OCI-LY7 (cell line): ENCODE data around the gene FLT3.

Experiments used
- EZH2phosphoT487 ChIP-seq: fragments of 200-600 bp; sonication (generic); IDR thresholded peaks from 2 replicates; pipeline ENCODE4 v1.6.1; 2018; ENCODE audit warnings: low read depth, borderline replicate concordance, mild to moderate bottlenecking, mixed run types, antibody characterized with exemption, low read length, moderate library complexity, mixed read lengths
- TF ChIP-seq, protein P1 (sequence below): fragments of 200-600 bp; sonication (generic); conservative IDR thresholded peaks from 2 replicates; pipeline ENCODE4 v1.5.1; 2014; ENCODE audit warnings: mild to moderate bottlenecking, antibody characterized with exemption, low read length, moderate library complexity, mixed read lengths

DNA sequence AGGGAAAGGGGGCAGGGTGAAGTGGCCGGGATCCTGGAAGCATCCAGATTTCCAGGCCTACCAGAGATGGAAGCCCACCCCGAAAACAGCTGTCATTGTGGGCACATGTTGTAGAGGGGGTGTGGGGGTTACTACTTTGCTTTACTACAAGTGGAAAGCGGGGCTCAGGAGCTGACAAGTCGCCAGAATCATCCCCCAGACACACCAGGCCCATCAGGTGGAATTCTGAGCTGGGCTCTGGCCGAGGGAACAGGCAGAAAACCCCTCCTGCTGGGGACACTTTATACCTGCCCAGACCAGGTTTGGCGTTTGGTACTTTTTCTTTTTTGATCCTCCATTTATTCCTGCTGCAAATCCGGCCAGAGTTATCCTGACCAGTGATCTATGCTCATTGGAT, 135.0 kb downstream of the FLT3 start:
- TF ChIP-seq, protein P1, sequence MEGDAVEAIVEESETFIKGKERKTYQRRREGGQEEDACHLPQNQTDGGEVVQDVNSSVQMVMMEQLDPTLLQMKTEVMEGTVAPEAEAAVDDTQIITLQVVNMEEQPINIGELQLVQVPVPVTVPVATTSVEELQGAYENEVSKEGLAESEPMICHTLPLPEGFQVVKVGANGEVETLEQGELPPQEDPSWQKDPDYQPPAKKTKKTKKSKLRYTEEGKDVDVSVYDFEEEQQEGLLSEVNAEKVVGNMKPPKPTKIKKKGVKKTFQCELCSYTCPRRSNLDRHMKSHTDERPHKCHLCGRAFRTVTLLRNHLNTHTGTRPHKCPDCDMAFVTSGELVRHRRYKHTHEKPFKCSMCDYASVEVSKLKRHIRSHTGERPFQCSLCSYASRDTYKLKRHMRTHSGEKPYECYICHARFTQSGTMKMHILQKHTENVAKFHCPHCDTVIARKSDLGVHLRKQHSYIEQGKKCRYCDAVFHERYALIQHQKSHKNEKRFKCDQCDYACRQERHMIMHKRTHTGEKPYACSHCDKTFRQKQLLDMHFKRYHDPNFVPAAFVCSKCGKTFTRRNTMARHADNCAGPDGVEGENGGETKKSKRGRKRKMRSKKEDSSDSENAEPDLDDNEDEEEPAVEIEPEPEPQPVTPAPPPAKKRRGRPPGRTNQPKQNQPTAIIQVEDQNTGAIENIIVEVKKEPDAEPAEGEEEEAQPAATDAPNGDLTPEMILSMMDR, result no peak
- no peak for TF ChIP-seq EZH2phosphoT487
